HepG2 (cell line): Measurements from ENCODE around the gene PTGIS.

Experiments
- CTCF ChIP-seq: sonication (generic); formaldehyde crosslinking; IDR thresholded peaks from 2 replicates; pipeline ENCODE4 v1.5.0; 2020; ENCODE audit warnings: mild to moderate bottlenecking, missing genetic modification reagents, moderate library complexity
- ETV6 ChIP-seq: sonication (generic); formaldehyde crosslinking; conservative IDR thresholded peaks from 2 replicates; pipeline ENCODE4 v1.4.0; 2020; ENCODE audit warnings: missing genetic modification reagents
- MED13 ChIP-seq: sonication (generic); formaldehyde crosslinking; IDR thresholded peaks from 2 replicates; pipeline ENCODE4 v1.5.0; 2020; ENCODE audit warnings: missing genetic modification reagents
- NBN ChIP-seq: fragments of 450-650 bp; conservative IDR thresholded peaks from 2 replicates; pipeline ENCODE4 v1.6.1; 2017
- SMAD1 ChIP-seq: sonication (generic); formaldehyde crosslinking; IDR thresholded peaks from 2 replicates; pipeline ENCODE4 v1.4.0; 2020; ENCODE audit warnings: missing genetic modification reagents, low read depth, mild to moderate bottlenecking, borderline replicate concordance

GRCh38 chr20:49459684-49460083, 108.3 kb downstream of the PTGIS start:
- TF ChIP-seq CTCF (no peak), MED13 (CRISPR knock-in tag) (no peak), ETV6 (CRISPR knock-in tag) (no peak), SMAD1 (CRISPR knock-in tag) (no peak), NBN (no peak)
